H1 (cell line): Measurements from ENCODE around the gene PACC1. TPM values are rescaled to one million over a fixed set of nuclear protein-coding genes. Genes with fewer than 3 reads are reported as not detected.

ENCODE experiments used
- CTCF ChIA-PET: fragments of 300-600 bp; sonication (Branson Sonifier 250); formaldehyde crosslinking; loops from one replicate; lab custom pipeline; 2021; ENCODE audit not compliant: partially characterized antibody; lab: Charles Lee
- POLR2A ChIA-PET: fragments of 300-600 bp; sonication (Branson Sonifier 250); formaldehyde crosslinking; loops from one replicate; lab custom pipeline; 2021; ENCODE audit warnings: inconsistent platforms; ENCODE audit not compliant: partially characterized antibody; lab: Charles Lee
- DNase-seq, 2 experiments: peaks; one replicate each; pipeline versions ENCODE4 v3.0.0 to v3.0.0-alpha.2; 2010 to 2022; ENCODE audit warnings: low spot score in 2 of 2, low read depth in 1 of 2, mixed read lengths in 1 of 2
- FAIRE-seq: peaks from 2 replicates; lab custom pipeline; 2011; peaks lifted over from hg19 to GRCh38; lab: Jason Lieb, UNC
- H2AFZ ChIP-seq: 2 replicates; pipeline ENCODE4 v1.8.1; 2012; ENCODE audit warnings: low read length, inconsistent platforms
- H2AK5ac ChIP-seq: 2 replicates; pipeline ENCODE4 v1.6.1; 2013; ENCODE audit warnings: low read depth, low read length
- H2BK120ac ChIP-seq: replicated peaks from 2 replicates; pipeline ENCODE3; 2013; ENCODE audit warnings: low read depth, low read length, inconsistent platforms
- H2BK12ac ChIP-seq: 2 replicates; pipeline ENCODE4 v1.6.1; 2013; ENCODE audit warnings: low read depth, low read length
- H2BK15ac ChIP-seq: 2 replicates; pipeline ENCODE4 v1.6.1; 2013; ENCODE audit warnings: low read length
- H2BK20ac ChIP-seq: 2 replicates; pipeline ENCODE4 v1.6.1; 2013; ENCODE audit warnings: low read length
- H2BK5ac ChIP-seq: 2 replicates; pipeline ENCODE4 v1.6.1; 2013; ENCODE audit warnings: low read depth, low read length
- H3K14ac ChIP-seq: 2 replicates; pipeline ENCODE4 v1.6.1; 2013; ENCODE audit warnings: inconsistent platforms; ENCODE audit not compliant: insufficient read length
- H3K18ac ChIP-seq: 2 replicates; pipeline ENCODE4 v1.6.1; 2013; ENCODE audit warnings: low read length; ENCODE audit errors: extremely low read depth
- H3K23ac ChIP-seq: 2 replicates; pipeline ENCODE4 v1.6.1; 2013; ENCODE audit warnings: inconsistent platforms; ENCODE audit not compliant: insufficient read length
- H3K23me2 ChIP-seq: 2 replicates; pipeline ENCODE4 v1.6.1; 2013; ENCODE audit warnings: low read depth, low read length
- H3K27ac ChIP-seq: 2 replicates; pipeline ENCODE4 v1.6.1; 2011; ENCODE audit warnings: low read depth, low read length, inconsistent platforms
- H3K27me3 ChIP-seq, 4 experiments: replicated peaks in 1 of 4; 1 replicate in 1 of 4; 2 replicates in 3 of 4; pipeline versions ENCODE4 v1.6.1 to v1.8.1; 2011 to 2013; ENCODE audit warnings: low read length in 3 of 4, mild to moderate bottlenecking in 3 of 4, inconsistent platforms in 2 of 4, mixed read lengths in 2 of 4, moderate library complexity in 1 of 4; ENCODE audit not compliant: control insufficient read depth in 3 of 4, insufficient read depth in 3 of 4; ENCODE audit errors: extremely low read depth in 1 of 4
- H3K36me3 ChIP-seq, 4 experiments: 2 replicates each; pipeline versions ENCODE4 v1.6.1 to v1.8.1; 2011 to 2013; ENCODE audit warnings: mild to moderate bottlenecking in 4 of 4, low read length in 3 of 4, moderate library complexity in 2 of 4, control low read depth in 1 of 4, inconsistent platforms in 1 of 4; ENCODE audit not compliant: insufficient read depth in 4 of 4, control insufficient read depth in 2 of 4
- H3K4ac ChIP-seq: replicated peaks from 2 replicates; pipeline ENCODE3; 2013; ENCODE audit warnings: low read length, low read depth, mixed read lengths, inconsistent platforms; ENCODE audit not compliant: insufficient read length
- H3K4me1 ChIP-seq, 4 experiments: replicated peaks in 1 of 4; 1 replicate in 1 of 4; 2 replicates in 3 of 4; pipeline versions ENCODE4 v1.6.1 to v1.8.1; 2011 to 2013; ENCODE audit warnings: low read length in 3 of 4, inconsistent platforms in 2 of 4, mixed read lengths in 1 of 4; ENCODE audit not compliant: insufficient read depth in 4 of 4, control insufficient read depth in 3 of 4
- H3K4me2 ChIP-seq, 2 experiments: 2 replicates each; pipeline versions ENCODE4 v1.6.1 to v1.8.1; 2011 to 2013; ENCODE audit warnings: low read depth in 2 of 2, low read length in 2 of 2, control low read depth in 1 of 2, inconsistent platforms in 1 of 2, mild to moderate bottlenecking in 1 of 2; ENCODE audit not compliant: insufficient read depth in 1 of 2
- H3K4me3 ChIP-seq, 4 experiments: fragments of 200-600, 300-600 bp in 1 of 4; sonication (generic), shearing (Covaris generic), sonication (Bioruptor Twin) in 1 of 4; 2 replicates each; pipeline versions ENCODE4 v1.5.1 to v1.8.1; 2011 to 2016; ENCODE audit warnings: low read length in 4 of 4, low read depth in 3 of 4, control low read depth in 2 of 4, inconsistent platforms in 2 of 4, mild to moderate bottlenecking in 2 of 4, mixed read lengths in 1 of 4, moderate library complexity in 1 of 4; ENCODE audit not compliant: insufficient read depth in 2 of 4; ENCODE audit errors: extremely low read depth in 1 of 4
- H3K56ac ChIP-seq: replicated peaks from 2 replicates; pipeline ENCODE3; 2013; ENCODE audit warnings: low read depth, mild to moderate bottlenecking, mixed read lengths, low read length, inconsistent platforms; ENCODE audit not compliant: insufficient read length
- H3K79me1 ChIP-seq: 2 replicates; pipeline ENCODE4 v1.6.1; 2013; ENCODE audit warnings: low read depth, low read length, control low read depth
- H3K79me2 ChIP-seq, 2 experiments: 2 replicates each; pipeline versions ENCODE4 v1.6.1 to v1.8.1; 2012 to 2013; ENCODE audit warnings: low read length in 2 of 2, mild to moderate bottlenecking in 2 of 2, inconsistent platforms in 1 of 2; ENCODE audit not compliant: insufficient read depth in 2 of 2, control insufficient read depth in 1 of 2
- H3K9ac ChIP-seq, 4 experiments: replicated peaks in 1 of 4; 1 replicate in 1 of 4; 2 replicates in 3 of 4; pipeline versions ENCODE4 v1.6.1 to v1.8.1; 2011 to 2013; ENCODE audit warnings: low read depth in 3 of 4, low read length in 3 of 4, control low read depth in 2 of 4, mild to moderate bottlenecking in 2 of 4, moderate library complexity in 2 of 4, inconsistent platforms in 1 of 4; ENCODE audit errors: extremely low read depth in 1 of 4
- H3K9me3 ChIP-seq, 2 experiments: 2 replicates each; pipeline versions ENCODE4 v1.6.1 to v1.8.1; 2012 to 2013; ENCODE audit warnings: mild to moderate bottlenecking in 2 of 2, moderate library complexity in 2 of 2, control low read depth in 1 of 2, inconsistent platforms in 1 of 2, low read depth in 1 of 2, low read length in 1 of 2, mixed read lengths in 1 of 2; ENCODE audit not compliant: insufficient read depth in 2 of 2
- H4K20me1 ChIP-seq, 2 experiments: replicated peaks in 1 of 2; 2 replicates each; pipeline versions ENCODE3 to v1.8.1; 2011 to 2013; ENCODE audit warnings: inconsistent platforms in 2 of 2, low read length in 2 of 2, mild to moderate bottlenecking in 1 of 2; ENCODE audit not compliant: insufficient read depth in 2 of 2, control insufficient read depth in 1 of 2
- H4K5ac ChIP-seq: 2 replicates; pipeline ENCODE4 v1.6.1; 2013; ENCODE audit warnings: low read length, low read depth, mixed read lengths, inconsistent platforms; ENCODE audit not compliant: insufficient read length
- H4K8ac ChIP-seq: 2 replicates; pipeline ENCODE4 v1.8.0; 2013; ENCODE audit warnings: mild to moderate bottlenecking, moderate library complexity, low read length, inconsistent platforms; ENCODE audit not compliant: insufficient read depth; ENCODE audit errors: extremely low read depth
- H4K91ac ChIP-seq: replicated peaks from 2 replicates; pipeline ENCODE3; 2013; ENCODE audit warnings: low read length, mixed read lengths, inconsistent platforms; ENCODE audit not compliant: insufficient read length
- EP300 ChIP-seq, 2 experiments: IDR thresholded peaks; 1 replicate in 1 of 2; 2 replicates in 1 of 2; pipeline ENCODE4 v1.6.1; 2011 to 2012; ENCODE audit warnings: low read depth in 2 of 2, low read length in 2 of 2, mild to moderate bottlenecking in 2 of 2, borderline replicate concordance in 1 of 2, inconsistent platforms in 1 of 2, moderate library complexity in 1 of 2
- SIX5 ChIP-seq: IDR thresholded peaks from 2 replicates; pipeline ENCODE4 v1.6.1; 2011; ENCODE audit warnings: mild to moderate bottlenecking, low read depth, low read length
- TAF1 ChIP-seq: IDR thresholded peaks from 2 replicates; pipeline ENCODE4 v1.6.1; 2011; ENCODE audit warnings: mild to moderate bottlenecking, low read depth, low read length
- WGBS, 2 experiments: shearing (Covaris generic) in 1 of 2; methylation state at CpG; one replicate each; pipeline versions ENCODE4 v1.1.6 to v1.1.7; 2013 to 2015; ENCODE audit warnings: low lambda C conversion rate in 2 of 2, mixed read lengths in 2 of 2, inconsistent platforms in 1 of 2, low coverage in 1 of 2, missing lambda C conversion rate in 1 of 2; ENCODE audit not compliant: insufficient replicate concordance in 2 of 2, insufficient coverage in 1 of 2, insufficient read length in 1 of 2; ENCODE audit errors: extremely low coverage in 1 of 2, missing lambda C conversion rate in 1 of 2; 5-methylcytosine and 5-hydroxymethylcytosine counted together
- polyA plus RNA-seq, 7 experiments: library from polyadenylated mRNA; depleted of rRNA in 3 of 7; stranded (reverse) in 5 of 7; unstranded in 2 of 7; fragments of >200 nt in 5 of 7; fragments of 200-250 nt in 2 of 7; gene quantifications; 1 replicate in 5 of 7; 2 replicates in 1 of 7; 4 replicates in 1 of 7; pipeline versions ENCODE4 v1.2.1 to v1.2.3, GENCODE V29; 2011 to 2013; ENCODE audit warnings: missing spikeins in 2 of 7, mixed read lengths in 2 of 7
- total RNA-seq: library from RNA; stranded (reverse); fragmentation: NEBNext Ultra II Directional; extraction: Animal tissue kit (Norgen Biotek cat#: 25700); gene quantifications from 2 replicates; pipeline ENCODE4 v1.2.1, GENCODE V29; 2021
- TF ChIP-seq, protein P1 (sequence below): IDR thresholded peaks from 2 replicates; pipeline ENCODE4 v1.6.1; 2011; ENCODE audit warnings: low read length, improper control_type of control experiment

The PACC1 gene
- total and polyA plus RNA-seq, 2 of the 8 experiments (the other 6 are each of a cell fraction or from before 2014, with no cell fraction given) = 18.8 to 23.5 TPM

DNA sequence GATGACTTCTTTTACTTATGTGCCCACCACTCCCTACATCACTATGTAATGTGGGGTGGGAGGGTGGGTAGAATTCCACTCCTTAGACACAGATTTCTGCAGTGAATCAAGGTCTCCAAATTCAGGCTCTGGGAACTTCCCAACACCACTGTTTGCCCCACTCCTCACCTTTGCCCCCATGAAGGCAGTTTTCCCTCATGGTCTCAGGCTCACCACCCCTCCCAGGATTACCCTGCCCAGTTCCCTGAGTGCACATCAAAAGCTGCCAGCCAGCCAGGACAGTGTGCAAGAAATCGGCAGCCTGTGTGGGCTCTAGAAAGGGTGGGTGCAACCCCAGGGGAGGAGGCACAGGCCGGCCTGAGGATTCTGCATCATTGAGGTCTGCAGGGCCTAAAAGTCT, 32.8 kb upstream of the PACC1 start:
- Histone ChIP-seq H3K4me3 (no peak overlapping the region), H3K79me2 (no peaks in the 10 kb centered on the region), H2AFZ (no peak overlapping the region), H3K4me2 (no peak overlapping the region), H4K91ac (no peak overlapping the region), H3K79me1 (no peaks in the 10 kb centered on the region), H2BK5ac (no peak overlapping the region), H3K4ac (no peak overlapping the region), H4K5ac (no peak overlapping the region), H3K27me3 (no peaks in the 10 kb centered on the region), H2AK5ac (no peak overlapping the region), H2BK15ac (no peak overlapping the region), H3K27ac (no peak overlapping the region), H3K18ac (no peak overlapping the region), H3K36me3 (no peaks in the 10 kb centered on the region; a peak in 1 of 8 replicates), H3K9me3 (no peaks in the 10 kb centered on the region), H2BK12ac (no peak overlapping the region), H3K23ac (no peak overlapping the region), H2BK120ac (no peak overlapping the region), H3K9ac (no peak overlapping the region), H3K56ac (no peak overlapping the region), H4K20me1 (no peaks in the 10 kb centered on the region), H3K4me1 (no peaks in the 10 kb centered on the region), H3K23me2 (no peaks in the 10 kb centered on the region), H4K8ac (0 out of 2 replicates have a peak overlapping the region, but pooled peaks have one; percentile 4), H2BK20ac (no peak overlapping the region), H3K14ac (no peak overlapping the region)
- WGBS, 2 experiments = 84% methylated on average over 2 of the region's 2 CpGs; no CpG with 5 or more reads in 1 of the 2 experiments
- ChIA-PET POLR2A (no interaction called here), CTCF (no interaction called here)
- DNase-seq (no peak), FAIRE-seq (no peak)
- TF ChIP-seq, protein P1, sequence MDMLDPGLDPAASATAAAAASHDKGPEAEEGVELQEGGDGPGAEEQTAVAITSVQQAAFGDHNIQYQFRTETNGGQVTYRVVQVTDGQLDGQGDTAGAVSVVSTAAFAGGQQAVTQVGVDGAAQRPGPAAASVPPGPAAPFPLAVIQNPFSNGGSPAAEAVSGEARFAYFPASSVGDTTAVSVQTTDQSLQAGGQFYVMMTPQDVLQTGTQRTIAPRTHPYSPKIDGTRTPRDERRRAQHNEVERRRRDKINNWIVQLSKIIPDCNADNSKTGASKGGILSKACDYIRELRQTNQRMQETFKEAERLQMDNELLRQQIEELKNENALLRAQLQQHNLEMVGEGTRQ = no peak
- TF ChIP-seq TAF1 = no peak
- no peak for TF ChIP-seq SIX5
- TF ChIP-seq EP300 (IDR thresholded peaks at IDR 0.05; ENCODE audit: borderline replicate concordance in 1 of 2, low read depth in 2 of 2, low read length in 2 of 2) = no peak
